Hippocampal formation (tissue), 2 donors: ENCODE measurements around the gene IFNGR2.

Experiments
- DNase-seq, 2 donors: peaks; one replicate each; lab custom pipeline; 2025; lab: John Stamatoyannopoulos, UW

Gene IFNGR2

DNA sequence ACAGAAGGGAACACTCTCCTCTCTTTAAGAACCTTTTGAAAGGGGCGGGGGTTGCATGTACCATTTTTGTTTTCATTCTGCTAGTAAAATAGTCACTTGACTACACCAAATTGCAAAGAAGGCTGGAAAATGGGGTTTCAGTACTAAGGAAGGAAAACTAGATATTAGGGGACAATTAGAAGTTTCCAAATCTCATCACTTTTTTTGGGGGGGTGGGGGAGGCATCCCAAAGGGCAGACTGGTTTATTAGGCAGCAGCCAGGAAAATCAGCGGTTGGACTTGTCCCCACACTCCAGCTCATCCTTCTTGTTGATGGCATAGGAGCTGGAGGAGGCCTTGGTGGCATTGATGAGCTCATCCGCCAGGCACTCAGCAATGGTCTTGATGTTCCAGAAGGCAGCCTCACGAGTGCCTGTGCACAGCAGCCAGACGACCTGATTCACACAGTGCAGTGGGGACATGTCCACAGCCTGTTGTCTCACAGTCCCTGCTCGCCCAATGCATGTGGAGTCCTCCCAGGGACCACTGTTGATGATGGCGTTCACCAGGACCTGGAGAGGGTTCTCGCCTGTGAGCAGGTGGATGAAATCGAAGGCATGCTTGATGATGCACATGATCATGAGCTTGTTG lies 78.2 kb downstream of the IFNGR2 start:
- DNase-seq = no peak
